Epithelial cell of proximal tubule (primary cell): ENCODE measurements around the gene DNAJC27. TPM values are rescaled to one million over a fixed set of nuclear protein-coding genes. Genes with fewer than 3 reads are reported as not detected.

Experiments
- DNase-seq: peaks from one replicate; pipeline ENCODE4 v3.0.0-alpha.2; 2011; ENCODE audit warnings: low read depth
- H3K4me3 ChIP-seq: 2 replicates; pipeline ENCODE4 v1.5.1; 2011; ENCODE audit warnings: low read depth, mild to moderate bottlenecking, low read length
- total RNA-seq: library from RNA; depleted of rRNA; stranded (reverse); fragments of >200 nt; gene quantifications from 2 replicates; pipeline ENCODE4 v1.2.3, GENCODE V29; 2015
- TF ChIP-seq, protein P1 (sequence below): conservative IDR thresholded peaks from 2 replicates; pipeline ENCODE4 v1.5.1; 2012; ENCODE audit warnings: low read depth, mild to moderate bottlenecking, low read length

Gene DNAJC27
- total RNA-seq, 1 donor from 2014 or later: 2.1 TPM

DNA sequence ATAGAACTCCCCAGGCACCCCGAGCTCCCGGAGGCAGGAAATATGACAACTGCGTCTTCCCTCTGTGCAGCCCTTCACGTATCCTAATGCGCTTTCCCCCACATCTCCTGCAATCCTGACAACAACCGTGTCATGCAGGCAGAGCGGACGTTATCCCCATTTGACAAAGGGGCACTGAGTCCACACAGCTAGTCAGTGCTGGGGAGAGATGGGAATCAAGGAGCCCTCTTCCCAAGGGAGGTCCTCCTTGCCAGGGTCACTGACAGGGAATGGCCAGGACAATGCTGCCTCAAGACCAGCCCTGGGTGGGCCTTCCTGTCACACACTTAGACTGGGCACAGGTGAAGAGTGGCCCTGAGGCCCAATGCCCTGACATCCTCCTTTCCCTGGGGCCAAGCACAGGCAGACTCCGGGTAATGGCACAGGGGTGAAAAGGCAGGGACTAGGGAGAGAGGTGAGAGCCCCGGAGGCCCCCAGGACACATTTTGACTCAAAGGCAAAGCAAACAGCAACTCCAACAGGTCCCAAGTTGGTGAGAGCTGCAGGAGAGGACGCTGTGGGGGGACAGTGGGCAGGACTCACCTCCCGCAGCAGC, 53.9 kb downstream of the DNAJC27 start:
- H3K4me3 ChIP-seq: no peak overlapping the region
- TF ChIP-seq, protein P1, sequence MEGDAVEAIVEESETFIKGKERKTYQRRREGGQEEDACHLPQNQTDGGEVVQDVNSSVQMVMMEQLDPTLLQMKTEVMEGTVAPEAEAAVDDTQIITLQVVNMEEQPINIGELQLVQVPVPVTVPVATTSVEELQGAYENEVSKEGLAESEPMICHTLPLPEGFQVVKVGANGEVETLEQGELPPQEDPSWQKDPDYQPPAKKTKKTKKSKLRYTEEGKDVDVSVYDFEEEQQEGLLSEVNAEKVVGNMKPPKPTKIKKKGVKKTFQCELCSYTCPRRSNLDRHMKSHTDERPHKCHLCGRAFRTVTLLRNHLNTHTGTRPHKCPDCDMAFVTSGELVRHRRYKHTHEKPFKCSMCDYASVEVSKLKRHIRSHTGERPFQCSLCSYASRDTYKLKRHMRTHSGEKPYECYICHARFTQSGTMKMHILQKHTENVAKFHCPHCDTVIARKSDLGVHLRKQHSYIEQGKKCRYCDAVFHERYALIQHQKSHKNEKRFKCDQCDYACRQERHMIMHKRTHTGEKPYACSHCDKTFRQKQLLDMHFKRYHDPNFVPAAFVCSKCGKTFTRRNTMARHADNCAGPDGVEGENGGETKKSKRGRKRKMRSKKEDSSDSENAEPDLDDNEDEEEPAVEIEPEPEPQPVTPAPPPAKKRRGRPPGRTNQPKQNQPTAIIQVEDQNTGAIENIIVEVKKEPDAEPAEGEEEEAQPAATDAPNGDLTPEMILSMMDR: no peak
- no peak for DNase-seq

DNA sequence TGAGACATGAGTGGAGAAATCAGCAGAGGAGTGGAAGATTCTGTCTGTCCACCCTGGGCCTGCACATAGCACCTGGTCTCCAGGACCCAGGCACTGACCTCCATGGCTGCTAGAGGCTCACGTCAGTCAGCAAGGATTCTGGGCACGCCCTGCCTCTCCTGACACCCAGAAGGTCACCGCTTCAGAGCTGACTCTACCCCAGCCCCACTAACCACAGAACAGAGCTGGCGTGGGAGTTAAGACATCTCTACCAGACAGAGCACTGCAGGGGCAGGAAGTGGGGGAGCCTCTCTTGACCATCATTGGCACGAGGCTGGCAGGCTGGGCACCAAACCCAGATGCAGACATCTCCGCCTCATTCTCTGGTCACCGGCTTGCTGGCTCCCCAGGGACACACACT, 54.7 kb downstream of the DNAJC27 start:
- TF ChIP-seq, protein P1: no peak
- H3K4me3 ChIP-seq: no peak overlapping the region
- no peak for DNase-seq

DNA sequence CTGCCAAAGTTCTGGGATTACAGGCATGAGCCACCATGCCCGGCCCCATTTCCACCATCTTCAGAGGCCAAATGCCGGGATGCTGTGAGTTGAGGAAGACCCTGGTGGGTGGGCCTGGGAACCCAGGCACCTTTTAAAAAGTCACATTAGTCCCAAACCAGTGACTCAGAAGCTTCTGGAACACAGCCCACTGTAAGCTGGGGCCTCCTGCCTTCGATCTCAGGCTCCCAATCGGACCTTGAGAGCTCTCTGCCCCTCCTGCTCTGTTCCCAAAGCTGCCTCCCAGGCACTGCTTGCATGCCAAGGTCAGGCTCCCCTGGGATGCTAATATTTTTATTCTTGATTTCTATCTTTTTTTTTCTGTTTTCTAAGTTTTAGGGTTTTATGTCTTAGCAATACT, 56.0 kb downstream of the DNAJC27 start:
- DNase-seq: no peak
- TF ChIP-seq, protein P1: no peak
- H3K4me3 ChIP-seq: no peak overlapping the region

DNA sequence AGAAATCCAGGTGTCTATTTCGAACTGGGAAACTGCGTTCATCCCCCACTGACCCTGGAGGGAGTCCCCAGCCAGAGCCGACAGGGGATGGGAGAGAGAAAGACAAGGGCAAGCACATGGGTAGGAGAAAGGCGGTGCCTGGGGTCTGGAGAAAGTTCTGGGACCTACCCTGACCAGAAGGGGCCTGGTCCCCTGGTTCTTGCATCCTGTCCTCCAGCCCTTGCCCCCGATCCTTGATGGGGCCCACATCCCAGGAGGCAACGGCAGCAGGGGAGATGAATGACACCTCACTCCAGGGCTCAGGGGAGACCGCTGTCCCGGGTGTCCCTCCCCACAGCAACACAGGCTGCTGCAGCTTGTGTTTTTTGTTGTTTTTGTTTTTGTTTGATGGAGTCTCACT, 56.6 kb downstream of the DNAJC27 start:
- H3K4me3 ChIP-seq: no peak overlapping the region
- TF ChIP-seq, protein P1: no peak
- no peak for DNase-seq

DNA sequence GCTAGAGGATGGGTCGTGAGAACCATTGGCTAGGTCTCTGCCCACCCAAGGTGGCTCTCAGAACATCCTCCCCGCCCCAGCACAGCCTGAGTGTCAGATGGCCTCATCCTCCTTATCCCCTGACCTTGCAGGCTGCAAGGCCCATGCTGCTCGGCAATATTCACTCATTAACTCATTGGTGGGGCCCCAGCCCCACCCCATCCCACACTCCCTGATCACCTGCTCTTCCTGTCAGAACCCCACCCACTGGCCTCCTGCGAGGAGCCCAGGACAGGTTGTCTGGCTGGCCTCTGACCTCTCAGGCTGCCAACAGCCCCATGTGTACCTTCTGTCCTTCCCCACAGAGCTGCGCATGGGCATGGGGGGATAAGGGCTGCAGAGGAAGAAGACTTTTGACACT, 57.0 kb downstream of the DNAJC27 start:
- TF ChIP-seq, protein P1: no peak
- no peak for DNase-seq
- no peak overlapping the region for H3K4me3 ChIP-seq

DNA sequence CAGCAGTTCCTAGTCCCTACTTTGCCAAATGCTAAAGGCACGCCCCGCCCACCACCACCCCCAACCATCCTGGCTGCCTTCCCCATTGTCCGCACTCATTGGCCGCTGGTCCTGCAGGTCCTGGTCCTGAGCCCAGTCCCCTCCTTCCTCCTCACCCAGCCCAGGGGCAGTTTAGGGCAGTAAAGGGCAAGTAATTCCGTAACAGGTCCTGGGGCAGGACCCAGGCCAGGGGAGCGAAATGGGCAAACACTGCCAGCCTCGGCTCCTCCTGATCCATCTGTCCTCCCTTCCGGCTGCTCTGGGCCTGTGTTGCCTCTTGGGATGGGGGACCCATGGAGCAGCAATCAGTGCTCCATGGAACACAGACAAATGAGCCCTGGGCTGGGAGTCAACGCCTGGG, 57.8 kb downstream of the DNAJC27 start:
- TF ChIP-seq, protein P1: no peak
- no peak overlapping the region for H3K4me3 ChIP-seq
- DNase-seq: no peak

DNA sequence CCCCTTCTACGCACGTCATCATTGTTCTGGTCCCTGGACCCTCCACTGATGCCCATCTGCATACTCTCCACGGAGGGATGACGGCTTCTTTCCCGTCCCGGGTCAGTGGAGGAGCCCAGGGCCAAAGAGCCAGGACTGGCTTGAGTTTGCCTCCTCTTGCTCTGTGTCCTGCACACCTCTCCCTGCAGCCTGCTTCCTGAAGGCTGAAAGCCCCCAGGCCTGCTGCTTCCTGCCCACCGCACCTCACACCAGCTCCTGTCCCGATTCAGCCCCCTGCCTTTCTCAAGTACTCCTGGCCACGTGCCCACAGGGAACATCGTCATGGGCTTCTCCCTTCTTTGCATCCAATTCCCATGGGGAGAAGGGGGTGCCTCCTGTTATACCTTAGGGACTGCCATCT, 58.8 kb downstream of the DNAJC27 start:
- no peak overlapping the region for H3K4me3 ChIP-seq
- TF ChIP-seq, protein P1: no peak
- DNase-seq: no peak
